Measurements from ENCODE around the gene RTN1.

GRCh38 chr14:59920378-59920683 lies 49.8 kb upstream of the RTN1 start:
- no peak for TF ChIP-seq CTCF (IDR thresholded peaks at IDR 0.05 in 4 of 5, conservative IDR thresholded peaks at IDR 0.05 in 1 of 5)
- no peak for TF ChIP-seq POLR2A (IDR thresholded peaks at IDR 0.05)

Data from gastrocnemius medialis (tissue), 4 donors.